ENCODE measurements around the gene CD300LF.

CD300LF gene

DNA sequence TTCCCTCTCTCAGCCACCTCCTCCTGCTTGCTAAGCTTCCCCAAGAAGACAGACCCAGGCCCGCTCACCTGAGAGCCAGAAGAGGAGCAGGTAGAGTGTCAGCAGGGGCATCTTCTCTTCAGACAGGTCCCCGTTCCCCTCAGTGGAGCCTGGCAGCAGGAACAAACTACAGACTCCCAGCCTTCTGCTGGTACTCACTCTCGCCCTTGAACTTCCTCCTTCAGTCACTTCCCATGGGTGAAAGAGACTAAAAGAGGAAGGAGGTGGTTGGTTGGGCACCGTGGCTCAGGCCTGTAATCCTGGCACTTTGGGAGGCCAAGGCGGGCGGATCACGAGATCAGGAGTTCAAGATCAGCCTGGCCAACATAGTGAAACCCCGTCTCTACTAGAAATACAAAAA is at the start of gene CD300LF:
CD300LF (minus strand) TSS at position 168 of the 400 bp plus-strand sequence; CDS start at position 111, 57 bp downstream.
- Histone ChIP-seq H3K4me3 (ENCODE audit: insufficient read length, low read depth) (no peak within 1 kb of the TSS), H3K4me1 (ENCODE audit: insufficient read depth, insufficient read length) (no peaks in the 10 kb centered on the region), H3K9me3 (ENCODE audit: insufficient read depth, low read length) (no peaks in the 10 kb centered on the region), H3K36me3 (ENCODE audit: insufficient read depth, insufficient read length, low read length) (no peaks in the 10 kb centered on the region), H3K9ac (ENCODE audit: insufficient read length, low read depth) (no peak within 1 kb of the TSS), H3K27me3 (ENCODE audit: insufficient read depth, insufficient read length) (peaks cover 10% of the 10 kb centered on the region)
- no peak for DNase-seq (ENCODE audit: low read depth, low spot score)
- TF ChIP-seq ZNF274 (IDR thresholded peaks at IDR 0.05; ENCODE audit: low read depth, low read length) (no peak), YY1 (IDR thresholded peaks at IDR 0.05; ENCODE audit: insufficient read depth, insufficient read length) (no peak), SUZ12 (IDR thresholded peaks at IDR 0.05; ENCODE audit: extremely low read depth, insufficient read depth, insufficient read length) (no peak)

DNA sequence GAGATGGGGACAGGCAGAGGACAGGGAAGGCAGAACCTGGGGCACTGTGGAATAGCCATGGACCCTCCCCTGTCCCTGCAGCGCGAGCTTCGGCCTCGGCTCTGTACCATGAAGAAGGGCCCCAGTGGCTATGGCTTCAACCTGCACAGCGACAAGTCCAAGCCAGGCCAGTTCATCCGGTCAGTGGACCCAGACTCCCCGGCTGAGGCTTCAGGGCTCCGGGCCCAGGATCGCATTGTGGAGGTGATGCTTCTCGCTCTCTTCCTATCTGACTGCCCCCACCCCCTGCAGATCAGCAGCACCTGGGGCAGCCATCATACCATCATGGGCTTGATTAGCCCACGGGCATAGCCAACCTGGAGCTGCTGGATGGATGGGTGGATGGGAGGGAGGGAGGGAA is 49.2 kb upstream of the CD300LF start:
- no peak overlapping the region for H3K4me3 ChIP-seq (ENCODE audit: insufficient read length, low read depth)
- H3K36me3 ChIP-seq (ENCODE audit: insufficient read depth, insufficient read length, low read length) = peaks cover 26% of the 10 kb centered on the region
- no peak for TF ChIP-seq ZNF274 (IDR thresholded peaks at IDR 0.05; ENCODE audit: low read depth, low read length)
- no peak for TF ChIP-seq YY1 (IDR thresholded peaks at IDR 0.05; ENCODE audit: insufficient read depth, insufficient read length)
- TF ChIP-seq SUZ12 (IDR thresholded peaks at IDR 0.05; ENCODE audit: extremely low read depth, insufficient read depth, insufficient read length) = no peak

GRCh38 chr17:74761419-74761818 is 48.7 kb upstream of the CD300LF start:
- Histone ChIP-seq H3K4me1 (ENCODE audit: insufficient read depth, insufficient read length) (peaks cover 59% of the 10 kb centered on the region), H3K9ac (ENCODE audit: insufficient read length, low read depth) (peak overlapping the region; percentile 63)
- no peak for DNase-seq (ENCODE audit: low read depth, low spot score)

More for the DNA sequence above, 49.2 kb upstream of the CD300LF start:
- Histone ChIP-seq H3K9me3 (ENCODE audit: insufficient read depth, low read length) (no peaks in the 10 kb centered on the region), H3K4me1 (ENCODE audit: insufficient read depth, insufficient read length) (peaks cover 58% of the 10 kb centered on the region), H3K27me3 (ENCODE audit: insufficient read depth, insufficient read length) (no peaks in the 10 kb centered on the region), H3K9ac (ENCODE audit: insufficient read length, low read depth) (no peak overlapping the region)
- no peak for DNase-seq (ENCODE audit: low read depth, low spot score)

DNA sequence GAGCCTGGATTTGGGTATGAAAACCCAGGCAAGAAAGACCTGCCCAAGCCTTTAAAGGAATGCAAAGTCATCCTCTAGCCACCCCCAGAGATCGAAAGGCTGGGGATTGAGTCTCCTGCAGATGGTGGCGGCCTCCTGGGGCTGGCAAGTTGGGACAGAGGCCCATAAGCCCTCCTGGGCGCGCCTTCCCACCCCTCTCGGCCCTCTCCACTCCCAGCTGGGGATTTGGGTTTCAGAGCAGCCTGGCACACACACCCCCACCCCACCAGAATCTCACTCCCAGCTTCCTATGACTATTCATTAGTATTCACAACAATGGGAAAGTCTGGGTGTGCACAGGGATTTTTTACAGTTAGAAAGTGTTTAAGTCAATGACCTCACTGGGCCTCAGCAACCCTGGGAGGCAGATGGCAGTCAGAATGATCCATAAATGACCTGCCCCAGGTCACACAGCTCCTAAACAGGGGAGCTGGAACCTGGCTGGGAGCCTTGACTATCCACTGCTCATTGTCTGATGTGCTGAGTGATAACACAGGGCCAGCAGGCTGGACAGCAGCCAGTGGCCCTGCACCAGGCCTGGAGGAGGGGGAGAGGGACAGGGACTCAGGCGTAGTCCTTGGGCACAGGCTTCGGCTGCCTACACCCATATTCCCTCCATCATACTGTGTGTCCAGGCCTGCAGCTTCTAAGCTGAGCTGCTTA is 47.8 kb upstream of the CD300LF start:
- no peak for DNase-seq (ENCODE audit: low read depth, low spot score)
- H3K4me1 ChIP-seq (ENCODE audit: insufficient read depth, insufficient read length) = peaks cover 59% of the 10 kb centered on the region
- no peaks in the 10 kb centered on the region for H3K27me3 ChIP-seq (ENCODE audit: insufficient read depth, insufficient read length)
- H3K36me3 ChIP-seq (ENCODE audit: insufficient read depth, insufficient read length, low read length) = peaks cover 18% of the 10 kb centered on the region
- H3K9ac ChIP-seq (ENCODE audit: insufficient read length, low read depth) = peak overlapping the region; percentile 63
- H3K9me3 ChIP-seq (ENCODE audit: insufficient read depth, low read length) = no peaks in the 10 kb centered on the region
- no peak overlapping the region for H3K4me3 ChIP-seq (ENCODE audit: insufficient read length, low read depth)
- TF ChIP-seq SUZ12 (IDR thresholded peaks at IDR 0.05; ENCODE audit: extremely low read depth, insufficient read depth, insufficient read length) = no peak
- TF ChIP-seq YY1 (IDR thresholded peaks at IDR 0.05; ENCODE audit: insufficient read depth, insufficient read length) = no peak

More at GRCh38 chr17:74761419-74761818, 48.7 kb upstream of the CD300LF start:
- TF ChIP-seq SUZ12 (IDR thresholded peaks at IDR 0.05; ENCODE audit: extremely low read depth, insufficient read depth, insufficient read length) (no peak), ZNF274 (IDR thresholded peaks at IDR 0.05; ENCODE audit: low read depth, low read length) (no peak), YY1 (IDR thresholded peaks at IDR 0.05; ENCODE audit: insufficient read depth, insufficient read length) (no peak)
- Histone ChIP-seq H3K27me3 (ENCODE audit: insufficient read depth, insufficient read length) (no peaks in the 10 kb centered on the region), H3K9me3 (ENCODE audit: insufficient read depth, low read length) (no peaks in the 10 kb centered on the region), H3K36me3 (ENCODE audit: insufficient read depth, insufficient read length, low read length) (peaks cover 21% of the 10 kb centered on the region), H3K4me3 (ENCODE audit: insufficient read length, low read depth) (no peak overlapping the region)

DNA sequence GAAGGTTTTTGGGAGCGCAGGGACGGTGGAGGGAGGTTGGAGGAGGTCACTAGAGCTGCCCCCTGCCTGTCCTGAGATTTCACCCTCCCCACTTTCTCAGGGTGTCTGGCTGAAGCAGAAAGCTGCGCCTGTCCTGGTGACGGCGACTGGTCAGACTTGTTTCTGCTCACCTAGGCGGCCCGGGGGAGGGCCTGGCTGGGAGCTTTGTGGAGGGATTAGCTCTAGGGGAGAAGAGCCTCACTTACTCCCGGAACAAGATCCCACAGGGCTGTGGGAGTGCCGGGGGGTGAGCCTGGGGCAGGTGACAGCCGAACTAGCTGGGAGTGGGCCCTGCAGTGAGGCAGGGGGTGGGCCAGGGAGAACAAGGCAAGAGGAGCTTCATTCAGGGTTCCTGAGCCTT is 47.2 kb upstream of the CD300LF start:
- H3K9ac ChIP-seq (ENCODE audit: insufficient read length, low read depth) = peak overlapping the region; percentile 77
- TF ChIP-seq ZNF274 (IDR thresholded peaks at IDR 0.05; ENCODE audit: low read depth, low read length) (no peak), SUZ12 (IDR thresholded peaks at IDR 0.05; ENCODE audit: extremely low read depth, insufficient read depth, insufficient read length) (no peak), YY1 (IDR thresholded peaks at IDR 0.05; ENCODE audit: insufficient read depth, insufficient read length) (no peak)
- peaks cover 59% of the 10 kb centered on the region for H3K4me1 ChIP-seq (ENCODE audit: insufficient read depth, insufficient read length)
- H3K27me3 ChIP-seq (ENCODE audit: insufficient read depth, insufficient read length) = no peaks in the 10 kb centered on the region
- H3K4me3 ChIP-seq (ENCODE audit: insufficient read length, low read depth) = no peak overlapping the region
- peaks cover 17% of the 10 kb centered on the region for H3K36me3 ChIP-seq (ENCODE audit: insufficient read depth, insufficient read length, low read length)
- DNase-seq (ENCODE audit: low read depth, low spot score) = no peak
- no peaks in the 10 kb centered on the region for H3K9me3 ChIP-seq (ENCODE audit: insufficient read depth, low read length)

DNA sequence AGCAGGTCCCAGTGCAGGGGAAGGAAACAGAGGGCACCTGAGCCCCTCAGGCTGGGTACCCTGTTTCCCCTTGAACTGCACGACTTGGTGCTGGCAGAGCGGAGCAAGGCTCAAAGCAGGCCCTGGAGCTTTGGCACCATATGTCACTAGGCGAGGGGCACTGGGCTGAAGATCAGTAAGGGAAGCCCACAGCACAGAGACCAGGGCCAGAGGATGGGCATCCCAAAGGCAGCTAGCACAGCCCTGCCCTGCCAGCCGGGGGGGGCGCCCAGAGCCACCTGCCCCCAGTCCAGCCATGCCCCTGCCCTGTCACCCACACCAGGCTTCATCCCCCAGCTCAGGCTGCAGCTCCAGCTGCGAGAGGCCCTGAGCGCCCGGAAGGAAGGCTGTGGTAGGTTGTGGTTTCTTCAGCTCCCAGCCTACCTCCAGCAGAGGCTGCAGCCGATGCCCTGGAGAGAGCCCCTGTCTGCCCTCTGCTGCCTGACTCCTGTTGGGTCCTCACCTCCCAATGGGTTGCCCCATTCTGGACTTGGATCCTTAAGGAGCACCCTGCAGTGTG is 46.6 kb upstream of the CD300LF start:
- DNase-seq (ENCODE audit: low read depth, low spot score) = no peak
- Histone ChIP-seq H3K27me3 (ENCODE audit: insufficient read depth, insufficient read length) (no peaks in the 10 kb centered on the region), H3K4me1 (ENCODE audit: insufficient read depth, insufficient read length) (peaks cover 55% of the 10 kb centered on the region), H3K9me3 (ENCODE audit: insufficient read depth, low read length) (no peaks in the 10 kb centered on the region), H3K36me3 (ENCODE audit: insufficient read depth, insufficient read length, low read length) (peaks cover 11% of the 10 kb centered on the region), H3K4me3 (ENCODE audit: insufficient read length, low read depth) (no peak overlapping the region), H3K9ac (ENCODE audit: insufficient read length, low read depth) (peak overlapping the region; percentile 77)
- TF ChIP-seq ZNF274 (IDR thresholded peaks at IDR 0.05; ENCODE audit: low read depth, low read length) (no peak), SUZ12 (IDR thresholded peaks at IDR 0.05; ENCODE audit: extremely low read depth, insufficient read depth, insufficient read length) (no peak), YY1 (IDR thresholded peaks at IDR 0.05; ENCODE audit: insufficient read depth, insufficient read length) (no peak)

GRCh38 chr17:74758848-74759168 is 46.1 kb upstream of the CD300LF start:
- Histone ChIP-seq H3K9me3 (ENCODE audit: insufficient read depth, low read length) (no peaks in the 10 kb centered on the region), H3K27me3 (ENCODE audit: insufficient read depth, insufficient read length) (no peaks in the 10 kb centered on the region), H3K36me3 (ENCODE audit: insufficient read depth, insufficient read length, low read length) (peaks cover 7% of the 10 kb centered on the region), H3K4me1 (ENCODE audit: insufficient read depth, insufficient read length) (peaks cover 50% of the 10 kb centered on the region), H3K9ac (ENCODE audit: insufficient read length, low read depth) (peak overlapping the region; percentile 77), H3K4me3 (ENCODE audit: insufficient read length, low read depth) (no peak overlapping the region)
- no peak for DNase-seq (ENCODE audit: low read depth, low spot score)
- no peak for TF ChIP-seq YY1 (IDR thresholded peaks at IDR 0.05; ENCODE audit: insufficient read depth, insufficient read length)
- no peak for TF ChIP-seq SUZ12 (IDR thresholded peaks at IDR 0.05; ENCODE audit: extremely low read depth, insufficient read depth, insufficient read length)
- no peak for TF ChIP-seq ZNF274 (IDR thresholded peaks at IDR 0.05; ENCODE audit: low read depth, low read length)
